ENCODE measurements around the gene SLC43A3.

The SLC43A3 gene

GRCh38 chr11:57427727-57428082 lies 784 bp upstream of the SLC43A3 start:
- DNase-seq (ENCODE audit: low spot score), result peak; percentile 80

- no peak for DNase-seq (ENCODE audit: low spot score)
Measured at GRCh38 chr11:57426439-57426928, 437 bp downstream of the SLC43A3 start.

- peak; percentile 64 for DNase-seq (ENCODE audit: low spot score)
Measured at GRCh38 chr11:57425565-57426438, 1.1 kb downstream of the SLC43A3 start.

DNA sequence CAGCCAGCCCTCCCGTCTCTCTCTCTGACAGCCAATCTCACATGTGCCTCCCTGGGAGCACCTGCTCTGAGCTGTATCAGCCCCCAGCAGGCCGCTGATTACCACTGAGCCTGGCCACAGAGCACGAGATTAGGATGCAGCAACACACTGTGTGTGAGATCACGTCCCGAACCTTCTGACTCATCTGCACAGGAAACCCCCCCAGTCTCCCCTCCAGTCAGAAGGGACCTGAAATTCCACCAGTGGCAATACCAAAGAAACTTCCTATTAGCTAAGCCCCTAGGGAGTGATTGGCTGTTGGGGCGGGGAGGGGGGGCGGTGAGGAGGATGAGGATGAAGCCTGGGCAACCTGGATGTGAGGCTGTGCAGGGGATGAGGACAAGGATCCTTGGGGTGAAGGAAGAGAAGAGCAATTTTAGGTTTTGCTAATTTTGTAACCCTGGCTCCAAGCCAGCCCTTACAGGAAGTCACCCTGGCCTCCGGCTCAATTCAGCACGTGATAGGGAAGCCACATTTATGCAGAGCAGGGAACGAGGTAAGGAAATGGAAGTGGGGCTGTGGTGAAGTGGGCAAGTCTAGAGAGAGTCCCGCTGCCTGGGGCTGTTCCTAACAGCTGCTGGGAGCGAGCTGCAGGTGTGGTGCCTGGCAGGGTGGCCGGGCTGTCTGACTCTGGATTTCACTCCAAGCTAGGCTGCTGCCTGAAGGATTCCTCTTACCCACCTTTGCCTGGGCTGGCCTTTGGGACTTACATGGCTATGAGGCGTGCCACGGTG lies 1.9 kb downstream of the SLC43A3 start:
- DNase-seq (ENCODE audit: low spot score), result peak; percentile 70

DNA sequence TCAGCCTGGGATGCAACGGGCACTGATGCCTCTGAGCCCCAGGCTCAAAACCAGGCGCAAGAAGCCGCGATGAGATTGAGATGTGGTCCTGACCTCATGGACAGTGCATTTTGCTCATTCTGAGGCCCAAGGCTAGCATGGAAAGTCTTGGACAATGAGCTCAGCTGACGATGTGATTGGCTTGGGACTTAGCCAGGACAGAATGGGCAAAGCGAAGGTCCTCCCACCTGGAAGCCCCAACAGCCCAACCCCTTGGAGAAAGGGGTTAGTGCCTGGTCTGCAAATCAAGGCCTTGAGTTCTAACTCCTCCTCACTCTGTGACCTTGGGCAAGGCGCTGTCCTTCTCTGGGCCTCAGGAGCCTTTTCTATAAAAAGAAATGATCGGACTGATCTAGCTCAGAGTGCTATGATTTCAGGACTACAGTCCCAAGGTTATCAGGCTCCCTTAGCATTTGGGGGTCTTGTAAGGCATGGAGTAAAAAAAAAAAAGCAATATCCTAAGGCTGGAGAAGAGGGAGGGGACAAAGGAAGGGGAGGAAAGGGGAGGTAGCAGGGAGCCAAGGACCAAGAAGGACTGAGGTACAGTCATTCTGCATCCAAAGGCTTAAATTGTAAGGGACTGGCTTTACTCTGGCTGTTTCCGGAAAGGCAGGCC lies 2.7 kb downstream of the SLC43A3 start:
- DNase-seq (ENCODE audit: low spot score), result no peak

GRCh38 chr11:57422669-57423068 lies 4.3 kb downstream of the SLC43A3 start:
- no peak for DNase-seq (ENCODE audit: low spot score)

GRCh38 chr11:57421805-57422204 lies 5.1 kb downstream of the SLC43A3 start:
- no peak for DNase-seq (ENCODE audit: low spot score)

- DNase-seq (ENCODE audit: low spot score), result no peak
Measured at GRCh38 chr11:57421066-57421465, 5.9 kb downstream of the SLC43A3 start.

DNA sequence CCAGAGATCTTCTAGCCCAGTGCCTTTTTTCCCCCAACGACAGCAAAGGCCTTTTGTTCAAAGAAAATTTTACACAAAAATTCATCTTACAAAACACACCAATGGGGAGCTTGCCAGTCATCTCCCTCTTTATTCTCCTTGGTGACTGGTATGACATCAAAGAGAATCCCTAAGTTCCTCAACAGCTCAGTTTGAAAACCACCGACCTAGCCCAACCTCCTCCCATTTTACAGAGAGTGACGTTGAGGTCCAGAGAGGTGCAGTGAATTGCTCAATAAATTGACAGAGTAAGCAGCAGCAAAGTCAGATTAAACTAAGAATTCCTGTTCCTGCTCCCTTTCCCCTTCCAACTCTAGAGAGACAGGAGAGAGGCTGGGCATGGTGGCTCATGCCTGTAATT lies 7.8 kb downstream of the SLC43A3 start:
- no peak for DNase-seq (ENCODE audit: low spot score)

DNA sequence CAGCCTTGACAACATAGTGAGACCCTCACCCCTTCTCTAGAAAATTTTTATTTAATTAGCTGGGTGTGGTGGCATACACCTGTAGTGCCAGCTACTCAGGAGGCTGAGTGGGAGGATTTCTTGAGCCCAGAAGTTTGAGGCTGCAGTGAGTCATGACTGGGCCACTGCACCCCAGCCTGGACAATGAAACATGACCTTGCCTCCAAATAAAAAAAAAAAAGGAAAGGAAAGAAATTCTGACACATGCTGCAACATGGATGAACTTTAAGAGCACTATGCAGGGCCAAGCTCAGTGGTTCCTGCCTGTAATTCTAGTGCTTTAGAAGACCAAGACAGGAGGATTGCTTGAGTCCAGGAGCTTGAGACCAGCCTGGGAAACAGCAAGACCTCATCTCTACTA lies 8.8 kb downstream of the SLC43A3 start:
- no peak for DNase-seq (ENCODE audit: low spot score)

GRCh38 chr11:57417056-57417455 lies 9.9 kb downstream of the SLC43A3 start:
- DNase-seq (ENCODE audit: low spot score), result peak; percentile 79

DNA sequence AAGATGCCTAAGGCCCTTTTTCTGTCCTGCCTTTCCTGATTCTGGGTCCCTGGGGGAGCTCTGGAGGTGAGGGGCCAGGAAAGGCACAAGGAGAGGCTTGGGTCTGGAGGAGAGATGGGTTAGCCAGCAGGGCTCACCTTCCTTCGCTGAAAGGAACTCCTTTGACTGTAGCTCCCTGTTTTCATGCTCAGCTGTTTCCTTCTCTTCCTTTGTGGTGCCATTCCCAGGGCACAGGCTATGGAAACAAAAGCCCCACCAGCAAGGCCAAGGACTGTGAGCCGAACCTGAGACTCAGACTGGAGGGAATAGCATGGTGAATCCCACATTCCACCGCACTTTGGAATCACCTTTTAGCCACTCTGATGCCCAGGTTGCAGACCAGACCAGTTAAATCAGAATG lies 10.5 kb downstream of the SLC43A3 start:
- DNase-seq (ENCODE audit: low spot score), result no peak

DNA sequence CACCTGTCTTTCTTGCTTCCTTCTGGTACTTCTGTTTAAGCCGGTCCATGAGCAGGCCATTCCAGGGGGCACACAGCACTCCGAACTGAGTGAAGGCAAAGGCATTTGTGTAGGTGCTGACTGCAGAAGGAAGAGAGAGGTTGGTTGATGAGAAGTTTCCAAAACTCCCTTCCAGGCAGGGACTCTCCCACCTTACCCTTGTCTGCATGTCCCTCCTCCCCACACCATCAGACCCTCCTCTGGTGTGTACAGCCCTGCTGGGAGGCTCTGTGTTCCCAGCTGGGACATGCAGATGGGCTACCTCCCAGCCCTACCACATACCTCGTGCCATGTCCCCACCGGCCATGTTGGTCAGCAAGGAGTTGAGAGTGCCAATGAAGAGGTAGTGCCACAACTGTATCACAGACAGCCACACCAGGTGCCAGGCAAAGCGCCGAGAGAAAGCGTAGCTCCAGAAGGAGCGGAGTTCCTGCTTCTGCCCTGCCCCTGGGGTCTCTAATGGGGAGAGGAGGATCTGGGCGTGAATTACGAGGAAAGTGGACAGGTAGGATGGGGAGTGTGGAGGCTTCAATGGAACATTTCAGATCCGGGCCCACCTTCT lies 12.2 kb downstream of the SLC43A3 start:
- no peak for DNase-seq (ENCODE audit: low spot score)

DNA sequence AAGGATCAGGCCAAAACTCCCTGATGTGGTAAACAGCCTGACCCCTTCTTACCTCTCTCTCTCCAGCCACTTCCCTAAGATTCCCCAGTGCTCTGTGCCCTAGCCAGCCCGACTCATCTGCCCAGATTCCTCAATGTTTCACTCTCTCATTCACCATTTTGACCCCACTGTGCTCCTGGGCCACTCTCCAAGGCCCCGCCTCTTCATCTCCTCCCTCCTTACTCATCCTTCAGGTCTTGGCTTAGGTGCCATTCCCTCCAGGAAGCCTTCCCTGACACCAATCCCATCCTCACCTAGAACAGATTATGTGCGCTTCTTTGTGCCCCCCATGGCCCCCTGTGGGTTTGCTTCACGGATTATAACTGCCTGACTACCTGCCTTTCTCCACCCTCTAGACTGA lies 13.2 kb downstream of the SLC43A3 start:
- DNase-seq (ENCODE audit: low spot score), result no peak

GRCh38 chr11:57410287-57410686 lies 16.6 kb downstream of the SLC43A3 start:
- DNase-seq (ENCODE audit: low spot score), result peak; percentile 20

- DNase-seq (ENCODE audit: low spot score), result no peak
Measured at GRCh38 chr11:57409321-57410100, 17.4 kb downstream of the SLC43A3 start.

DNA sequence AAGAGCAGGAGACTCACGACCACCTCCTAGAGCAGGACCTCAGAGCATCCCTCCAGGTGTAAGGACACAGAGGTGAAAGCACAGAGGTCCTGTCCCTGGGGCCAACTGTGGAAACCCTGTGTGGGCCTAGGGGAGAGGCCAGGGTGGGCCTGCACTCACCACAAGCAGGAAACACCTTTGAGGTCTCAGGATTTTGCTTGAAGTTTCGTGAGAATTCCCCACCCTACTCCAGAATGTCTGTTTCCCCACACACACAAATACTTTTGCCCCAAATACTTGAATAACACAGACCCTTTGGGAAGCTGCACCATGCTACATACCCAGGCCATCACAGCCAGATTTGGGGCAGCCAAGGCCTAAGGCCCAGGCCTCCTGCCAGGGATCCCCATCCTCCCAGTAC lies 18.1 kb downstream of the SLC43A3 start:
- DNase-seq (ENCODE audit: low spot score), result no peak

DNA sequence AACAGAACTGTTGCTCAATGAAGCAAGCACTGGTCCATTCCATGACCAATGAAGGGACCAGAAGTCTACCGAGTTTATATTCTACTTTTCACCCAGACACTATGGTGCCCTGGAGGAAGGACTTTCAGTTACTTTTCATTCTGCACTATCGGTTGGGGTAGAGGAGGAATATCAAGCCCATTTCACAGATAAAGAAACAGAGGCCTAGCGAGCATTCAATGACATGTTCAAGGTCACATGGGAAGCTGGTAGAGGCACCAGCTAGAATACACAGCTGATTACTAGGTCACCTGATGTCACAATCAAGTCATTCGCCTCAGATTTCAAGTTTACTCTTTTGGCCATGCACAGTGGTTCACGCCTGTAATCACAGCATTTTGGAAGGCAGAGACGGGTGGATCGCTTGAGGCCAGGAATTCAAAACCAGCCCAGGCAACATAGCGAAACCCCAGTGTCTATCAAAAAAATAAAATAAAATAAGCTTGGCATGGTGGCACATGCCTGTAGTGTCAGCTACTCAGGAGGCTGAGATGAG lies 18.9 kb downstream of the SLC43A3 start:
- DNase-seq (ENCODE audit: low spot score), result no peak

- no peak for DNase-seq (ENCODE audit: low spot score)
Measured at GRCh38 chr11:57407010-57407920, 19.7 kb downstream of the SLC43A3 start.

- DNase-seq (ENCODE audit: low spot score), result no peak
Measured at GRCh38 chr11:57406337-57406904, 20.5 kb downstream of the SLC43A3 start.
